CD4-positive, alpha-beta T cell (primary cell): Measurements from ENCODE around the gene DYRK1B. TPM values are rescaled to one million over a fixed set of nuclear protein-coding genes. Genes with fewer than 3 reads are reported as not detected.

Experiments used
- ATAC-seq: fragments of 200-7000 bp; cut with Tn5 transposase; one replicate; pipeline ENCODE4 v1.10.0; 2022; ENCODE audit warnings: mild to moderate bottlenecking; ENCODE audit not compliant: poor library complexity
- CTCF ChIA-PET: fragments of 350-600 bp; sonication (Branson Sonifier 250); formaldehyde crosslinking; loops from one replicate; lab custom pipeline; 2021; ENCODE audit warnings: antibody characterized with exemption, inconsistent platforms; lab: Charles Lee
- POLR2A ChIA-PET: fragments of 350-600 bp; sonication (Branson Sonifier 250); formaldehyde crosslinking; loops from one replicate; lab custom pipeline; 2021; ENCODE audit warnings: antibody characterized with exemption, inconsistent platforms; lab: Charles Lee
- DNase-seq, 14 experiments: peaks; one replicate each; pipeline ENCODE4 v3.0.0-alpha.2; 2013 to 2020; ENCODE audit warnings: mixed read lengths in 2 of 14
- H3K27ac ChIP-seq, 2 donors: one replicate each; pipeline versions ENCODE4 v1.5.1 to v1.7.0; 2013; ENCODE audit warnings: low read length in 2 of 2, low read depth in 1 of 2, mild to moderate bottlenecking in 1 of 2
- H3K27me3 ChIP-seq, 2 experiments: 1 replicate in 1 of 2; 2 replicates in 1 of 2; pipeline versions ENCODE4 v1.6.1 to v1.7.0; 2013; ENCODE audit warnings: low read length in 2 of 2, control low read depth in 1 of 2, mild to moderate bottlenecking in 1 of 2, moderate library complexity in 1 of 2; ENCODE audit not compliant: insufficient read depth in 2 of 2, control insufficient read depth in 1 of 2
- H3K36me3 ChIP-seq: one replicate; pipeline ENCODE4 v1.6.1; 2013; ENCODE audit warnings: low read length, control low read depth; ENCODE audit not compliant: insufficient read depth
- H3K4me1 ChIP-seq: one replicate; pipeline ENCODE4 v1.6.1; 2013; ENCODE audit warnings: low read length, control low read depth; ENCODE audit not compliant: insufficient read depth
- H3K4me3 ChIP-seq: one replicate; pipeline ENCODE4 v1.5.1; 2013; ENCODE audit warnings: mild to moderate bottlenecking, low read length, moderate library complexity
- H3K9me3 ChIP-seq, 2 experiments: 1 replicate in 1 of 2; 2 replicates in 1 of 2; pipeline versions ENCODE4 v1.6.1 to v1.7.0; 2013; ENCODE audit warnings: low read length in 2 of 2, mild to moderate bottlenecking in 2 of 2, control low read depth in 1 of 2, moderate library complexity in 1 of 2; ENCODE audit not compliant: control insufficient read depth in 1 of 2, insufficient read depth in 1 of 2
- H3K27ac Mint-ChIP-seq: one replicate; pipeline ENCODE4 v1.8.0; 2020; ENCODE audit warnings: mixed read lengths
- H3K27me3 Mint-ChIP-seq: one replicate; pipeline ENCODE4 v1.8.0; 2021; ENCODE audit warnings: mixed read lengths
- H3K36me3 Mint-ChIP-seq: one replicate; pipeline ENCODE4 v1.8.0; 2021; ENCODE audit warnings: low read depth, mixed read lengths
- H3K4me1 Mint-ChIP-seq: one replicate; pipeline ENCODE4 v1.8.0; 2021; ENCODE audit warnings: low read depth, mixed read lengths
- H3K4me3 Mint-ChIP-seq: one replicate; pipeline ENCODE4 v1.8.0; 2020; ENCODE audit warnings: mild to moderate bottlenecking, mixed read lengths
- H3K9me3 Mint-ChIP-seq: one replicate; pipeline ENCODE4 v1.8.0; 2020; ENCODE audit warnings: mixed read lengths
- CTCF ChIP-seq: fragments of 200-600 bp; IDR thresholded peaks from one replicate; pipeline ENCODE4 v1.8.0; 2022; ENCODE audit warnings: antibody characterized with exemption, mild to moderate bottlenecking
- intact Hi-C, 2 experiments: fragments of 100-400 bp; cut with DNase I in 1 of 2; cut with micrococcal nuclease in 1 of 2; formaldehyde crosslinking; loops; one replicate each; pipeline versions ENCODE4 v1.15.1 to v1.9.0; 2023 to 2025; cut with DNase I, micrococcal nuclease
- total RNA-seq, 174 experiments: library from RNA in 2 of 174; stranded (reverse) in 2 of 174; gene quantifications; one replicate each; pipeline ENCODE4 v1.2.3 and lab custom pipeline; 2021 to 2026

DYRK1B gene
- total RNA-seq, 2 experiments from 2014 or later, result 18.9 to 19.4 TPM

DNA sequence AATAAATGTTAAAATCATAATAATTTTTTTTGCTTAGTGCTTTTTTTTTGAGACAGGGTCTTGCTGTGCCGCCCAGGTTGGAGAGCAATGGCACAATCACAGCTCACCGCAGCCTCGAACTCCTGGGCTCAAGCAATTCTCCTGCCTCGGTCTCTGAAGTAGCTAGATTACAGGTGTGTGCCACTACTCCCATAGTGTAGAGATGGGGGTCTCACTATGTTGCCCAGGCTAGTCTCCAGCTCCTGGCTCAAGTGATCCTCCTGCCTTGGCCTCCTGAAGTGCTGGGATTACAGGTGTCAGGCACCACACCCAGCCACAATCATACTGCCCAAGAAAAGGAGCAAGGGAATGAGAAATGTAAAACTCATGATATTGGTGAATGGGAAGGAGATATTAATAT, 7.1 kb upstream of the DYRK1B start:
- Mint-ChIP-seq H3K27ac (no peak overlapping the region), H3K4me3 (no peak overlapping the region), H3K4me1 (peaks cover 49% of the 10 kb centered on the region), H3K27me3 (no peaks in the 10 kb centered on the region), H3K9me3 (no peaks in the 10 kb centered on the region), H3K36me3 (peaks cover 62% of the 10 kb centered on the region)
- no peak for ATAC-seq
- POLR2A ChIA-PET, result no interaction called here
- Histone ChIP-seq H3K4me3 (no peak overlapping the region), H3K27ac (no peak overlapping the region), H3K27me3 (no peaks in the 10 kb centered on the region), H3K36me3 (peaks cover 42% of the 10 kb centered on the region), H3K9me3 (no peaks in the 10 kb centered on the region), H3K4me1 (peaks cover 34% of the 10 kb centered on the region)
- intact Hi-C loops, result loop anchor here in 1 of 2 experiments (10.0 kb wide), 1 partner anchor 286 kb away; no protein-coding TSS in a partner anchor
- CTCF ChIA-PET, result interaction anchor here (5.1 kb wide), 1 partner anchor 47 kb away, joined by 75 read pairs; no protein-coding TSS in a partner anchor
- no peak for TF ChIP-seq CTCF
- no peak for DNase-seq

GRCh38 chr19:39840492-39840891, 6.5 kb upstream of the DYRK1B start:
- DNase-seq (no peak), ATAC-seq (no peak)
- H3K36me3 ChIP-seq, result peaks cover 48% of the 10 kb centered on the region
- H3K4me1 ChIP-seq, result peaks cover 29% of the 10 kb centered on the region
- no peak for TF ChIP-seq CTCF
- Mint-ChIP-seq H3K36me3 (peaks cover 64% of the 10 kb centered on the region), H3K9me3 (no peaks in the 10 kb centered on the region), H3K4me1 (peaks cover 44% of the 10 kb centered on the region), H3K27me3 (no peaks in the 10 kb centered on the region), H3K27ac (no peak overlapping the region), H3K4me3 (no peak overlapping the region)
- POLR2A ChIA-PET, result no interaction called here
- H3K9me3 ChIP-seq, result no peaks in the 10 kb centered on the region
- no peak overlapping the region for H3K4me3 ChIP-seq
- no peak overlapping the region for H3K27ac ChIP-seq
- intact Hi-C loops, result loop anchor here in 1 of 2 experiments (10.0 kb wide), 1 partner anchor 286 kb away; no protein-coding TSS in a partner anchor
- CTCF ChIA-PET, result interaction anchor here (5.1 kb wide), 1 partner anchor 47 kb away, joined by 75 read pairs; no protein-coding TSS in a partner anchor
- H3K27me3 ChIP-seq, result no peaks in the 10 kb centered on the region

DNA sequence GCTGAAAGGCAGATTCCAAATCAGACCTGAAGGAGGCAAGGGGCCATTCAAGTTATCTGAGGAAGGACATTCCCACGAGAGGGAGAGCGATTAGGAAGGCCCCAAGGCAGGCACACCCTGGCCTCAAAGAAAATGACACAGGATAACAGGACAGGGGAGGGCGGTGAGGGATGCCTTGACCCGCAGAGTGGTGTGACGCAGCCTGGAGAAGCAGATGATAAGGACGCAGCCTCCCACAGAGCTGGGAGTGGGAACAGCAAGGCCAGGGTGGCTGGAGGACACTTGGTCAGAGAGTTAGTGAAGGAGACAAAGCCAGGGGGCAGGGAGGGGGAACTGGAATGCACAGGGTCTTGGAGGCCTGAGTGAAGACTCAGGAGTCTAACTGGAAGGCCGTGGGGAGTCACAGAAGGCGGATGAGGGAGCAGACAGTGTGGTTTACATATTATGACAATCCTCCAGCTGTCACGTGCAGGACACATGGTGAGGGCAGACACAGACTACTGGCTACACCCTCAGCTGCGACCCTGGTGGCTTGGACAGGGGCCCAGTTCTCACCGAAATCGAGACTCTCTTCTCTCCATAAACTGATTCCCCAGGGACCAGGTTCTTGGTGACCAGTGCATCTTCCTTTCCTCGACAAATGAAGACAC, 5.8 kb upstream of the DYRK1B start:
- Histone ChIP-seq H3K4me3 (no peak overlapping the region), H3K9me3 (no peaks in the 10 kb centered on the region), H3K27me3 (no peaks in the 10 kb centered on the region), H3K36me3 (peaks cover 53% of the 10 kb centered on the region), H3K4me1 (peaks cover 22% of the 10 kb centered on the region), H3K27ac (no peak overlapping the region)
- TF ChIP-seq CTCF, result no peak
- DNase-seq (no peak), ATAC-seq (no peak)
- peak overlapping the region; percentile 6 for H3K4me3 Mint-ChIP-seq
- peaks cover 37% of the 10 kb centered on the region for H3K4me1 Mint-ChIP-seq
- intact Hi-C loops, result loop anchor here in 1 of 2 experiments (10.0 kb wide), 2 partner anchors 285 to 585 kb away; partner anchors contain the start of gene SERTAD1
- H3K27me3 Mint-ChIP-seq, result no peaks in the 10 kb centered on the region
- CTCF ChIA-PET, result no interaction called here
- peaks cover 64% of the 10 kb centered on the region for H3K36me3 Mint-ChIP-seq
- no peak overlapping the region for H3K27ac Mint-ChIP-seq
- H3K9me3 Mint-ChIP-seq, result no peaks in the 10 kb centered on the region
- POLR2A ChIA-PET, result no interaction called here
